ENCODE results near the gene AOC2. TPM values are rescaled to one million over a fixed set of nuclear protein-coding genes. Genes with fewer than 3 reads are reported as not detected.
"Not testable (repeated sequence)": the region's sequence is repeated elsewhere in the genome, so short reads cannot be mapped to it uniquely, and the experiment has no call there.

AOC2 gene
- total RNA-seq, 1 donor from 2014 or later: 2.0 TPM

DNA sequence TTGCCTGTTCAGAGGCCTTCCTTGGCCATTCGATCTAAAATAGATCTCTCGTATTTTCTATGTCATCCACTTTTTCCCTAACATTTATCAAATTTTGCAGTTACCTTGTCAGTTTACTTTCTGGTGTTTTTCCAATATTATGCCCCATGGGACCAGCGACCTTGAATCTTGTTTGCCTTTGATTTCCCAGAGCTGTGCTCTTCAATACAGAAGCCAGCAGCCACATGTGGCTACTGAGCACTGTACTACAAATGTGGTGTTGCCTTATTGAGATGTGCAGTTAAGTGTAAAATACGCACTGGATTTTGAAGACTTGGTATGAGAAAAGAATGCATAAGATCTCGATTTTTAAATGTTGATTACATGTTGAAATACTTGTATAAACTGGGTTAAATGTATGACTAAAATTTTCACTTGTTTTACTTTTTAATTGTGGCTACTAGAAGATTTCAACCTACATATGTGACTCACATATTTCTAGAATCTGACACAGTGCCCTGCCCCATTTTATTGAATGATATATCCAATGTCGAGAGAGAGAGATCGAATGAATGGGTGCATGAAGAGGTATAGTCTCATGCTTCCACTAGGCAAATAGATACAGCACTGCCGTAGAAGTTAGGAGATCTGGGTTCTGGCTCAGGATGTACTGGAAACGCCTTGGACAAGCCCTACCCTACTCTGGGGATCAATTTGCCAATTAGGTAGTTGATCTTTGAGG, 12.0 kb upstream of the AOC2 start:
- DNase-seq (ENCODE audit: extremely low read depth, low read depth, low spot score): no peak

DNA sequence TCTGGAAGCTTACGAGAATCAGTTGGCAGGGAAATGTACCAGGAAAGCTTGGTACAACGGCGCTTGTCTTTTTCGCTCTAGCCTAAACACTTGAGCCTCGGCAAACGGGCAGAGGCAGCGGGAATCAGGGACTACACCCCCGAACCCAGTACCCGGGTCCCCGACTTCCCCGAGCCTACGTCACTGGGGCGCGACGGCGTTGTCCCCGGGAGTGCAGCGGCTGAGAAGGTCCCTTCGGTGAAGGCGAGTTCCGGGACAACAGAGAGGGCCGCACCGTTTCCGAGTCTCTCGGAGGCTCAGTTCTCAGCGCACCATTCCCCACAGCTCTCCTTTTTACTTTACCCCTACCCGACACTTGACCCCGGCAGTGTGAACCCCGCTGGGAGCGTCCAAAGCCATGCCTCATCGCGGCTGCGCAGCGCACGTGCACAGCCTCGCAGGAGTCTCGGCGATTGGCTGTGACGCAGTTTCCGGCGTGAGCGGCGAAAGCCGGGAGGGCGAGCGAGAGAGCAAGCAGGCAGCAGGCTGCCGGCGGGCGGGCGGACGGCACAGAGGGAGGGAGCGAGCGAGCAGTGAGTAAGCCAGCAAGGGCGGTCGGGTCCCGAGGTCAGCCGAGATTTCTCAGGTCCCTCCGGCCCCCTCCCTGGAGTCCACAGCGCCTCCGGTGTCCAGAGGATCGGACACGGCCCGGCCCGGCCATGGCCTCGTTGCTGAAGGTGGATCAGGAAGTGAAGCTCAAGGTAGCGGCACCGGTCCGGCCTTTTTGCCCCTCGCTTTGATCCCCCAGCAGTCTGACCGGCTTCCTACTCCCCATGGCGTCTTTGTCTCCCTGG, 11.2 kb upstream of the AOC2 start, which contains the start of gene PSME3:
TSS of gene PSME3 (plus strand) at position 464 of the 833 bp plus-strand sequence. CDS start at position 699, 235 bp downstream.
- DNase-seq (ENCODE audit: extremely low read depth, low read depth, low spot score): no peak

DNA sequence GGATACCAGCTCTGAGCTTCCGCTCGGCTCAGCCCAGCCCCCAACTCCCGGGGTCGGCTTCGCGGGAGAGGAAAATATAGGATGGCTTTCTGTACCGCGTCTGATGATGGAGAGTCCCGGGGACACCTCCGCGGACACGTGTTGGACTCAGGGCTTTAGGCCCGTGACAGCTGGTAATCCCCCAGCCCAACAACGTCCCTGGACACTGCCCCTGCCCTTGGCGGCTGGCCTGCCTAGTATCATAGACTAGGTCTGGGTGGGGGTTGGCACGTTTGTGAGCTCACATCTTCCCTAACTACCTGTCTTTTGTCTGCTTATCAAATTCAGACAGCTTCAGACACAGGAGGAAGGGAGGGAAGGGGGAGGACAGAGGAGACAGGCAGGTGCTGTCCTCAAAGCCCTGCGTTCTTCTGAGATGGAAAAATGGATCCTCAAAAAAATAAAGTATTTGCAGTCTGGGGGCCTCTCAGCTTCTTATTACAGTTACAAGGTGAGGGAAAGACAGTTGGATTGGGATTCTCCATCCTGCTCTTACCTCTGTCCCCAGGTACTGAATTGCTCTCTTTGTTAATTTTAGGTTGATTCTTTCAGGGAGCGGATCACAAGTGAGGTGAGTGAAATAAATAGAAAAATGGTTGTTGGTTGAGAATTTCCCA, 10.5 kb upstream of the AOC2 start:
- no peak for DNase-seq (ENCODE audit: extremely low read depth, low read depth, low spot score)

GRCh38 chr17:42835732-42836131, 8.6 kb upstream of the AOC2 start:
- no peak for DNase-seq (ENCODE audit: extremely low read depth, low read depth, low spot score)

DNA sequence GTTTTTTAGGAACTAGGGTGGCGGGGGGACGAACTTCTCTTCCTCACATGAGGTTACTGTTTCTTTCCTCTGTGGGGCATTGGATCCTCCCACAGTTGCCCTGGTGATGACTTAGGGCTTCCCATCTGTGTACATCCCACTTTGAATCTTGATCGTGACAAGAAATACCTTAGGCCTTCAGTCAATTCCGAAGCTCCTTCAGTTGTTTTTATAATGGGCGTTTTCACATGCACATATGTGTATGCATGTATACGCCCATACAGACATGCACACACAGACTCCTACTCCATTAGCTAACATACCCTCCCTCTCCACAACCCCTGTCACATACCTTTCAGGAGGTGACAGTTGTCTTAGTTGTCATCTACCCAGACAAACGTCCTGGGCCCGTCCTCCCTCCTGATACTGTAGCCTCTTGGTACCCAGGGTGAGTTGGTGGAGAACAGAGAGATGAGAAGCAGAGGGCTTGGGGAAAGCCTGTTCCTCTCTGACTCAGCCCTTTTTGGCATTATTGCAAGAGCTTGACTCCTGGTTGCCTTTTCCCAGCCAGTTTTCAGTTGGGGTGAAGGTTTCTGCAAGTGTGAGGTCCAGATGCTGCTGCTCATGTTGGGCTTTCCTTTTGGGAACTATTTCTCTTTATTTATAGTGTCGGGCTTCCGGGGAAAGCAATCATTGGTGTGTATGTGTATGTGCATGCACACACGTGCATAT, 2.2 kb upstream of the AOC2 start:
- no peak for DNase-seq (ENCODE audit: extremely low read depth, low read depth, low spot score)

DNA sequence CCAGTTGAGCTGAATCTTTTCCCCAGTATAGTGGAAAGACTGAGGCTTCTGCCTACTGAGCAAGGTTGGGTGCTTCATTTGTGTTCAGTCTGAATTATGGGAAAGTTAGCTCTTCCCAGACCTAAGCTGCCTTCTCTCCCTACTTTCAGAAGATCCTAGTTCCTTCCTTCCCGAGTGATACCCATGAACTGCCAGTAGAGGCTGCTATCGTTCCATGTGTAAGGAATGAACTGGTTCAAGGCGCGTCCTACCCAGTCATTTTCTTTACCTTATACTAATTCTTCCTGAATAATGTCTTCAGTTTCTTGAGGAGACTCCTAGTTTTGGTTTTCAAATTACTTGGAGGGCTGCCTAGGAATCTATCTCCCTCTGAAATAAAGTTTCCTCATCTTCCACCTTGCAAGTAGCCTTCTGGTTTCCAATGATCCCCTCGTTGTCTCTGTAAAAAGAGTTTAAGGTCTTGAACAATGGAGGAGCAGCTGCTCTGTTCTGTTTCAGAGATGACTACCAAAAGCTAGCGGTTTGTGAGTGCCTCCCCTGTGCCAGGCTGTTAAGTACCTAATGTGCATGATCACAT, 934 bp upstream of the AOC2 start:
- DNase-seq (ENCODE audit: extremely low read depth, low read depth, low spot score): peak; percentile 62

- no peak for DNase-seq (ENCODE audit: extremely low read depth, low read depth, low spot score)
These were observed 578 bp downstream of the AOC2 start for GRCh38 chr17:42844761-42845555.

GRCh38 chr17:42845556-42845917, 1.2 kb downstream of the AOC2 start:
- DNase-seq (ENCODE audit: extremely low read depth, low read depth, low spot score): no peak

DNA sequence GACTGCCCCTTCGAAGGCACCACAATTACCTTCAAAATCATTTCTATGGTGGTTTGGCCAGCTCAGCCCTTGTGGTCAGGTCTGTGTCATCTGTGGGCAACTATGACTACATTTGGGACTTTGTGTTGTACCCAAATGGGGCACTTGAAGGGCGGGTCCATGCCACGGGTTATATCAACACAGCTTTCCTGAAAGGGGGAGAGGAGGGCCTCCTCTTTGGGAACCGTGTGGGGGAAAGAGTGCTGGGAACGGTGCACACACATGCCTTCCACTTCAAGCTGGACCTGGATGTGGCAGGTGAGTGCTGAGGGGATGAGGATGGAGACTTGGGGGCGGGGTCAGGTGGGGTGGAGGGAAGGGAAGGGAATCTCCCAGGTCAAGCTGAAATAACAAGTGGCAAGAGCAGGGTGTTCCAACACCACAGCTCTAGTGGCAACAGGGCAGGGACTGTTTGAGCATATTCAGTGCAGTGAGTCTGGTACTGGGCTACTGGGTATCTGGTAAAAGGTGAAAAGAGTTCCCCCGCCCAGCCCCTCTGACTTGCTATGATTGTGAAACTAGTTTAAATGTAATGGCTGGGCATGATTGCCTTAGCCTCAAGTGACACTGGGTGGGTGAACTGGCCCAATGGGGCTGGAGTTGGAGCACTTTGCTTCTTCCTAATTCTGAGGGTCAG, 1.7 kb downstream of the AOC2 start:
- DNase-seq (ENCODE audit: extremely low read depth, low read depth, low spot score): no peak

DNA sequence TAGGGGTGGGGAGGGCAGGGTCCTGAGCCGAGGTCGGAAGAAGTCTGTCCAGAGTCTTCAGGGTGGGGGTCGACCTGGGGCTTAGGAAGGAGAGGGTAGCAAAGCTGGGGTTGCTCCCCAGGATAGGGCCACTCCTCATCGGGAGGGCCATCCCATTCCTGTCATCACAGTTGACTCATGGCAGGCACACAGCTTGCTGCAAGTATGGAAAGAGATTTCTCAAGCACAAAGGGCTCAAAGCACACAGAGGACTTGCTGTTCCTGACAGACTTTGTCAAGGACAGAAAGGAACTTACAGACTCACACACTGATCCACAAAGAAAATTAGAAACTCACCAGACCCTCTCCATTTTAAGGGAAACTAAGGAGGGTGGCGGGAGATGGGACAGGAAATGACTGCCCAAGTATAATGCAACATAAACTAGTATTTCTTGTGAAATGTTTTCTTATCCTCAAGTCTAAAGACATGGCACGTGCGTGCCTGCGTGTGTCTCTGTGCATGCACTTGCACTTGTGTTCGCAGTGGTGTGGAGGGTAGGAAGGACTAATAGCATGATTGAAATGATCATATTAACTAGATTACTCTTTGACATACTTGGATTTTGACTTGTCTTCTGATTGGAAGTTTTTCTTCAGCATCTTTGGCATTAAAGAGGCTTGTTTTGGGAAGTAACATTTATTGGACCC, 2.4 kb downstream of the AOC2 start:
- no peak for DNase-seq (ENCODE audit: extremely low read depth, low read depth, low spot score)

GRCh38 chr17:42848093-42848492, 3.7 kb downstream of the AOC2 start:
- no peak for DNase-seq (ENCODE audit: extremely low read depth, low read depth, low spot score)

DNA sequence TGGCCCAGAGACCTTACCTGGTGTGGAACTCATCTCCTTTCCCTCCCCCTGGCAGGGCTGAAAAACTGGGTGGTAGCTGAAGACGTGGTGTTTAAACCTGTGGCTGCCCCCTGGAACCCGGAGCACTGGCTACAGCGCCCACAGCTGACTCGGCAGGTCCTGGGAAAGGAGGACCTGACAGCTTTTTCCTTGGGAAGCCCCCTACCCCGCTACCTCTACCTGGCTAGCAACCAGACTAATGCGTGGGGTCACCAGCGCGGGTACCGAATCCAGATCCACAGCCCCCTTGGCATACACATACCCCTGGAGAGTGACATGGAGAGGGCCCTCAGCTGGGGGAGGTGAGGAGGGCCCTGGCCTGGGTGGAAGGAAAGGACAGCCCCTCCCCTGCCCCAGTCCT, 4.7 kb downstream of the AOC2 start:
- no peak for DNase-seq (ENCODE audit: extremely low read depth, low read depth, low spot score)

- DNase-seq (ENCODE audit: extremely low read depth, low read depth, low spot score): no peak
These were observed 5.2 kb downstream of the AOC2 start for GRCh38 chr17:42849451-42850181.

DNA sequence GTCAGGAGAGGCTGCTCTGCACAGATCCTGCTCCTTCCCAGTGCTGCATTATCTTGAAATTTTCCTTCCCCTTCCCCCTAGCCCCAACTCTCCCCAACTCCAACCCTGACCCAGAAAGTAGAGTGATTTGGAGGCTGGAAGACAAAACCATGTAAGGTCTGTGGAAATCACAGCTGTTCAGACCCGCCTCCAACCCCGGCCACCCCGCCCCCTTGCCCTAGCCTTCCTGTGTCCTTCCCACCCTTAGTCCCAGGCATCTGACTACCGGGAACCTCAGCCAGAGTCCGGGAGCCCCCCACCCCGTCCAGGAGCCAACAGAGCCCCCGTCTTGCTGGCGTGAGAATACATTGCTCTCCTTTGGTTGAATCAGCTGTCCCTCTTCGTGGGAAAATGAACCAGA, 6.6 kb downstream of the AOC2 start, which contains the start of gene AOC3:
TSS of gene AOC3 (plus strand) at position 246 of the 400 bp plus-strand sequence. CDS start at position 391, 145 bp downstream.
- no peak for DNase-seq (ENCODE audit: extremely low read depth, low read depth, low spot score)

DNA sequence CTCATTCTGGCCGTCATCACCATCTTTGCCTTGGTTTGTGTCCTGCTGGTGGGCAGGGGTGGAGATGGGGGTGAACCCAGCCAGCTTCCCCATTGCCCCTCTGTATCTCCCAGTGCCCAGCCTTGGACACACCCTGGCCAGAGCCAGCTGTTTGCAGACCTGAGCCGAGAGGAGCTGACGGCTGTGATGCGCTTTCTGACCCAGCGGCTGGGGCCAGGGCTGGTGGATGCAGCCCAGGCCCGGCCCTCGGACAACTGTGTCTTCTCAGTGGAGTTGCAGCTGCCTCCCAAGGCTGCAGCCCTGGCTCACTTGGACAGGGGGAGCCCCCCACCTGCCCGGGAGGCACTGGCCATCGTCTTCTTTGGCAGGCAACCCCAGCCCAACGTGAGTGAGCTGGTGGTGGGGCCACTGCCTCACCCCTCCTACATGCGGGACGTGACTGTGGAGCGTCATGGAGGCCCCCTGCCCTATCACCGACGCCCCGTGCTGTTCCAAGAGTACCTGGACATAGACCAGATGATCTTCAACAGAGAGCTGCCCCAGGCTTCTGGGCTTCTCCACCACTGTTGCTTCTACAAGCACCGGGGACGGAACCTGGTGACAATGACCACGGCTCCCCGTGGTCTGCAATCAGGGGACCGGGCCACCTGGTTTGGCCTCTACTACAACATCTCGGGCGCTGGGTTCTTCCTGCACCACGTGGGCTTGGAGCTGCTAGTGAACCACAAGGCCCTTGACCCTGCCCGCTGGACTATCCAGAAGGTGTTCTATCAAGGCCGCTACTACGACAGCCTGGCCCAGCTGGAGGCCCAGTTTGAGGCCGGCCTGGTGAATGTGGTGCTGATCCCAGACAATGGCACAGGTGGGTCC, 7.2 kb downstream of the AOC2 start:
- not testable (repeated sequence) for DNase-seq (ENCODE audit: extremely low read depth, low read depth, low spot score)

DNA sequence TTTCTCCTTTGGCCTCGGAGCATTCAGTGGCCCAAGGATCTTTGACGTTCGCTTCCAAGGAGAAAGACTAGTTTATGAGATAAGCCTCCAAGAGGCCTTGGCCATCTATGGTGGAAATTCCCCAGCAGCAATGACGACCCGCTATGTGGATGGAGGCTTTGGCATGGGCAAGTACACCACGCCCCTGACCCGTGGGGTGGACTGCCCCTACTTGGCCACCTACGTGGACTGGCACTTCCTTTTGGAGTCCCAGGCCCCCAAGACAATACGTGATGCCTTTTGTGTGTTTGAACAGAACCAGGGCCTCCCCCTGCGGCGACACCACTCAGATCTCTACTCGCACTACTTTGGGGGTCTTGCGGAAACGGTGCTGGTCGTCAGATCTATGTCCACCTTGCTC, 8.0 kb downstream of the AOC2 start:
- no peak for DNase-seq (ENCODE audit: extremely low read depth, low read depth, low spot score)

GRCh38 chr17:42853004-42853403, 8.6 kb downstream of the AOC2 start:
- no peak for DNase-seq (ENCODE audit: extremely low read depth, low read depth, low spot score)
